Activated CD4-positive, alpha-beta T cell treated with anti-CD3 and anti-CD28 coated beads, Interleukin-10, Interleukin-2, amounts not matched to agents 100 ng/mL and 50 ng/mL, durations not matched to agents 16 hours and 8 hours (primary cell): ENCODE results near the gene YOD1.

Experiments used
- DNase-seq: peaks from one replicate; pipeline ENCODE4 v3.0.0-alpha.2; 2020

The YOD1 gene

DNA sequence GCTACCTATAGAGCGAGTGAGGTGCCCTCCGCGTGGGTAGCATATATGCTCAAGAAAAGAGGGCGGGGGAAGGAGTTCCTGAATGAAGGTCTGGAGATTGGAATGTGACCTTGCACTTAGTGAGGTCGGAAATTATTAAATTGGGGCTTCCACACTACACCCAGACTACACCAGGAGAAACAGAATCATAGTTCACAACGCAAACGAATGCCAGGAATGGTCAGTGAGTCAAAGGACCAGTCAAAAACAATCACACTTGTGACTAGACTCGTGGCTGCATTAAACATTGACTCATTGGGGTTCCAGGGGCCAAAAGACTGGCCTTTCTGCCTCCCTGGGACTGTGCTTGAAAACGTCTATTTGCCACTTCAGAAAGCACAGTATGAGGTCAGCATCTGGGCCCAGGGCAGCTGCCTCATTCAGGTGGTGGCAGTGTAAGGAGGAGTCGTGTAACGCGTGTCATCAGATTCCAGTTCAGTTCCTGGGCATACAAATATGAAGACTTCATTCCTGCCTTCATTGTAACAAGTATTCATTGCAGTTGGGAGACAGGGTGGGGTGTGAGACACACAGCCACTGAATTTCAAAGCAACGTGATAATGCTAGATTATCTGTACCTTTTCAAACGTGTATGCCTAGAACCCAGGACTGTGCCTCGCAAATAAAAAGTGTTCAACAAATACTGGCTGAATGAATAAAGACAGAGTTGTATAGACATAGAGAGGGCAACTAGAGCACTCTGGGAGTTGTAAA is at the start of gene YOD1:
Gene YOD1, minus strand, starts transcription at position 18 of the 753 bp plus-strand sequence. CDS start 178 bp downstream, outside the sequence.
- DNase-seq = no peak

DNA sequence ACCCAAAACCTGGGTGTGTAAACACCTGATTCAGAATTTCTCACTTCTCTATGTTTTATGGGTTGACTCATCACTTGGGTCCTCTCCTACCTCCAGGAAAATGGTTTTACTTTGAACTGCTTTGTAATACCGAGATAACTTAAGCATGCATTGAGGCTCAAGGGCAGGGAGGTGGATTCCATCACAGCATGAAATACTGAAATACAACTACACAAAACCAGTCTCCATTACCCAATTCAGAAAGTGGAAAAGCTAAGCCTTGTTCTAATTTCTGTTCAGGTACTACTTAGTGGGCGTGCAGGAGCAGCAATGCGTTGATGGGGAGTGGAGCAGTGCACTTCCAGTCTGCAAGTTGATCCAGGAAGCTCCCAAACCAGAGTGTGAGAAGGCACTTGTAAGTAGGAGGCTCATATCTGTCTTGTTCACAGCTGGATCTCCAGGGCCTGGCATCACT is 46.9 kb upstream of the YOD1 start:
- peak; percentile 90 for DNase-seq

DNA sequence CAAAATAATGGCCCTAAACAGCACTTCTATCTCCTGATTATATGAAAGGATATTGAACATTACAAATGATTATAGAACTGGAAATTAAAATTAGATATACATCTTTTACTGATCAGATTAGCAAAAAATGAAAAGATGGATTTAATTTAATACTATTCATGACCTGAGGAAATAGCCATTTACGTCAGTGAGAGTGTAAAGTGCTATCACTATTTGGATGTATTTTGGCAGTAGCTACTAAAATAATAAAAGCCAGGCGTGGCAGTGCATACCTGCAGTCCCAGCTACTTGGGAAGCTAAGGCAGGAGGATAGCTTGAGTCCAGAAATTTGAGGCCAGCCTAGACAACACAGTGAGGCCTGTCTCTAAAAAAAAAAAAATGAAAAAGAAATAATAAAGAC is 42.9 kb upstream of the YOD1 start:
- DNase-seq = no peak

DNA sequence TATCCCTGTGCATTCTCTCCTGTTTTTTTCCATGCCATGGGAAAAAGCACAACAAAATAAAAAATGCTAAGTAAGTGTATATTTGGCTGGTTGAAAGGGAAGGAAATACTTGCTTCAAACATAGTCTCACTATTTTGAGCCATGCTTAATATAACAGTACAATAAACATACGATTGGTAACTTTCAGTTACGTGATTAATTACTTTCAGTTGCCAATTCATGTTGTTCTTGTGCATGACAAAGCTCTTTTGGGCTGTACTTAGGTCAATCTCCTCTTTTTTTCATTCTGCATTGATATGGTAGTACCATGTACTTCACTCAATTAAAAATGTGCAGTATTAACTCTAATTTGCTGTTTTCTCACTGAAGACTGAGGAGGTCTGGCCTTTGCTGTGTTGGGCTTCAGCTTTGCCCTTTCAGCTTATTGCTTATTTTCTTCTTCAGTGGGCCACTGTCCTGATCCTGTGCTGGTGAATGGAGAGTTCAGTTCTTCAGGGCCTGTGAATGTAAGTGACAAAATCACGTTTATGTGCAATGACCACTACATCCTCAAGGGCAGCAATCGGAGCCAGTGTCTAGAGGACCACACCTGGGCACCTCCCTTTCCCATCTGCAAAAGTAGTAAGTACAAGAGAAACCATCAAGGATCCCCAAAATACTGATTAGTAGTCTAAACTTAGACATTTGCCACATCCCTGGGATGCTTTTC is 40.3 kb upstream of the YOD1 start:
- DNase-seq = no peak

DNA sequence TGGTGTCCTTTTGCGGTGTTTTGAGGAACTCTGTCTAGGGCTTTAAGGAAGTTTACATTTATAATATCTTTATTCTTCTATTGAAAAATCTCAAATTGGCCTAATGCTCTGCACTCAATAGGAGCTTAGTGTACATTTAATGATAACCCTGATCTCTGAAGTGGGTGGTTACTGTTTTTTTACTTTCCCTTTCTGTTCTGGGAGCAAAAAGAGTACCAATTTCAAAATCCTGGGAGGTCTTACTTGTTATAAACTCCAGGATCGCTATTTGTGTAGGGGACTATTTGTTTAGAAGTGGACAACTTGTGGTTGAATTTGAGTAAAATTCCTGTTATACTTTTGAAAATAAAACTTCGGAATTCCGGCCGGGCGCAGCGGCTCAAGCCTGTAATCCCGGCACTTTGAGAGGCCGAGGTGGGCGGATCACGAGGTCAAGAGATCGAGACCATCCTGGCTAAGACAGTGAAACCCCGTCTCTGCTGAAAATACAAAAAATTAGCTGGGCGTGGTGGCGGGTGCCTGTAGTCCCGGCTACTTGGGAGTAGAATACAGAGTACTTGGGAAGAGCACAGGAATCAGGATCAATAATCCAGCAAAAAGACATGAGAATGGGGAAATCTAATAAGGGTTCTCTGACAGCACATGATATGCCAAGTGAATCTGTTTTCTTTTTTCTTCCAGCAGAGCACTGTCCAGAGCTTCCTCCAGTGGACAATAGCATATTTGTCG is 38.8 kb upstream of the YOD1 start:
- no peak for DNase-seq

DNA sequence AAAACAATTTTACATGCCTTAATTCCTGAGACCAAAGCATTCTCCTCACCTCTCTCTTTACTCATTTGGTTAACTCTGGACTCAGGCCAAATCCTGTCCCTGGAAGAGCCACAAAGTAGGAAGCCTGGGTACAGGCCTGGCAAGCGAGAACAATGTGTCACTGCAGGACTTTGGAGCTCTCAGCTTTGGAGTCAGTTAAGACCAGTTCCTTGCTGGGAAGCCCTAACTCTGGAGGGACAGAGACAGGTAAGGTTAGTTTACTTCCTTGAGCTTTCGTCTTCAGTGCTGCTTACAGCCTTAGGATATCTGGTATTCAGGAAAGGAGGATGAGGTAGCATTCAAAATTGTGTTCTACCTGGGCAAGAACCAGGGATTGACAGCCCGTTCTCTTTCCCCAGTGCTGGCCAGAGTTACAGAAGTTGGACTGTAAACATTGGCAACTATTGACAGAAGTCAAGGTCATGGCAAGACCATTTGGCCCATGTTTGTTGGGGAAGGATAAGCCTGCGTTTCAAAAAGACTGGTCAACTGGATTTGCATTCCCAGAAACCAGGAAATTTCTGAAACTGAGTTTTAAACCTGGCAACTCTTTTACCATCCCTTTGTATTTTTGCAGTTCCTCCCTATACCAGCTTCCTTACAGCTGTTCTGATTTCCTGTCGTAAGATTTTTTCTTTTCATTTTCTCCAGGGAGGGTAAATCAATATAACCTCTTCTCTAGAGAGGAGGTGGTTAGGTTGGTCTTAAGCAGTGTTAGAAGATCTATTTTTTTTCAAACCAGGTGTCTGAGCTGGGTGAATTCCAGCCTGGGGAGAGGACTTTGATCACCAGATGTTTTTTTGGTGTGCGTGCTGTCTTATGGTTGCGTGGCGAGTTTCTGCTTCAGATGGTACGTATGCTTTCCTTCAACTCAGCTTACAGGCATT is 38.0 kb upstream of the YOD1 start, which contains the start of gene C4BPB:
Gene C4BPB, plus strand, starts transcription at position 160 of the 926 bp plus-strand sequence. Its CDS starts 672 bp downstream, at position 832.
- DNase-seq = no peak

DNA sequence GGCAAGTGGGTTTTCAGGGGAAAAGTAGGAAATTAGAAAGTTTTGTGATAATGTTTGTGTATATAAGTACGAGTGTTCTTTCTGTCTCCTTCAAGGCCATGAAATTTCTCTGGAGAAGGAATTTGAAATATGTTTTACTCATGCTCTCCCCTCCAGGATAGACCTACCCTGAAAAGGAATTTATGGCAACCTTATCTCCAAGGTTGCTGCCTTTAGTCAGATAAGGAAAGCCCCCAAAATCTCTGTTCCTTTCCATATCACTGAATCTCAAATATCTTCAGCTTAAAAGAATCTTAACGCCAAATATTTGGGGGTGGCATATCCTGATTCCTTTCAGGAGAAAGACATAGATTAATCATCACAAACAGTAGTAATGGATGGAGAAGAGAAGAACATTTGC is 37.2 kb upstream of the YOD1 start:
- DNase-seq = no peak

DNA sequence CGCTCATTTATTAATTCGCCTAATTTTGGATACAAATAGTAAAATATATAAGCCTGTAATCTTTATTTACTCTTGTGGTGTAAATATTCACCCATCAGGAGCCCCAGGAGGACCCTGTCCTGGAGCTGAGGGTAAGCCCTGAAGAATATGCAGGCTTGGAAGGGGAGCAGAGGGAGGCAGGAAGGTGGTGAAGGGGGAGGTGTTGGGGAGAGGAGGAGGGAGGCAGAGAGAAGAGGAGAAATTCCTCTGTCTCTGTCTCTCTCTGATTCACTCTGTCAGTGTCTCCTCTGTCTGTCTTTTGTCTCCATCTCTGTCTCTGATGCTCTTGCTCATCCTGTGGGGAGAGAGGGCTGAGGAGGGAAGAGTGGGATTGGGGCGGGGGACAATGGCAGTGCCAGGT is 34.9 kb upstream of the YOD1 start:
- no peak for DNase-seq

DNA sequence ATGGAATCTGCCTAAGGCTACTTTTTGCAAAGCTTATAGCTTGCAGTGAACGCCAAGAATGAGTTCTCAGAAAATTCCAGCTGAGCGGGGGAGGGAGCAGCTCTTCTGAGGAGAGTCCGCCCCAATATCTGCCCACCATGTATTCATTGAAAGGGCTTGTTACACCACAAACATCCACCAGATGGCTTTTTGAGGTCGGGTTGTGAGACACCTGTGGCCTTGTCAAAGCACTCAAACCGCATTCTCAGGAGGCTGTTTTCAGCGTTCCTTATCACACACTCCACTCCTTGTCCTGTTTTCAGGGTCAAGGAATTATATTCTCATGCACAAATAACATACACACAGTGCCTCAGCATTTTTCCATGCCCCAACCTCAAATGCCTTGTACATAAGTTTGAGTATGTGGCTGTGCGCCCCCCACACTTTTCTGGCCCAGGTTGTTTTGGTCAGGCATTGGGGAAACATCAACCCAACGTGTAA is 33.7 kb upstream of the YOD1 start:
- DNase-seq = peak; percentile 73

DNA sequence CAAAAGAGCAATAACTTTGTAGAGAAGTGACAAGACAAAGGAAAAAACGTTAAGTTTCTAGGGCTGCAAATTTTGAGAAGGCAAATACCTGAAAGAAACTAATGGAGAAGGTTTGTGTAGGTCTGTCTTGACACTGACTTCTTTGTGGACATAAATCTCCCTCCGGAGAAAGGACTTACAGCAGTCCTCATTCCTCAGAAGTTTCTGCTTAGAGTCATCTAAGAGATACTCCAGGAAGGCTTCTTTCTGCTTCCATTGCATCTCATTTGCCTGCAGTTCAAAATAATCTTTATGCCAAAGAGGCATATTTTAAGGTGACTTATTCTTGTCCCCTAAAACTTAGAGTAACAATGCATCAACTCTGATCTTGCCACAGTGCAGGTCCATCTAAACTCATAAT is 33.2 kb upstream of the YOD1 start:
- DNase-seq = no peak

DNA sequence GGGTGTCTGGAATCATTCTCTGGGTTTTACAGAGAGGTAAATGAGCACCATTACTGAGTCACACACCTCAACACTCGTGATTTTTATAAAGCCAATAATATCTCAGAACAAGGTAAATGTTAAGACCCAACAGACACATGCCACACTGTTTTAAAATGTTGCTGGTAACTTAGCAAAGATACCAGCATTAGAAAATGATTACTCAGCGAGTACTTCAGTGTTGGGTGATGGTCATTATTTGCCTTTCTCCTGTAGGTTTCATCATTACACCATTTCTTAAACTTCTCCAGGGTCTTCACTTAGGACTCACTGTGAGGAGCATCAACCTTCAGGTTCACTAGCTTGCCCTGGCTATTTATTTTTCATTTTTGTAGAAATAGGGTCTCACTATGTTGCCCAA is 30.8 kb upstream of the YOD1 start:
- DNase-seq = no peak

DNA sequence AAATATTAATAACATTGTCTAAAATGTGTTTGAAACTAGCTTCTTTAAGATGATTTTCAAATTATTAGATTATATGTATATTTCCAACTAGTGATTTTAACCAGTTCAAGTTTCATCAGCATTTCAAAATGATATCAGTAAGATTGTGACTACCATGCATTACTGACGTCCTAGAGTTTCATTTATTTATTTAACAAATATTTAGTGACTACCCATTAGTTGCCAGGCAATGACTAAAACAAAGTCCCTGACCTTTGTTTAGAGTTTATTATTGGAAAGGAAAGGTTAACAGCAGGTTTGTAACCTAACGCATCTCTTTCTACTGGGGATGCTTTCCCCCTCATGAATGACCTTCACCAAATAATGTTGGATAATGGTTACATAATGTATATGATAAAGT is 30.1 kb upstream of the YOD1 start:
- DNase-seq = no peak

DNA sequence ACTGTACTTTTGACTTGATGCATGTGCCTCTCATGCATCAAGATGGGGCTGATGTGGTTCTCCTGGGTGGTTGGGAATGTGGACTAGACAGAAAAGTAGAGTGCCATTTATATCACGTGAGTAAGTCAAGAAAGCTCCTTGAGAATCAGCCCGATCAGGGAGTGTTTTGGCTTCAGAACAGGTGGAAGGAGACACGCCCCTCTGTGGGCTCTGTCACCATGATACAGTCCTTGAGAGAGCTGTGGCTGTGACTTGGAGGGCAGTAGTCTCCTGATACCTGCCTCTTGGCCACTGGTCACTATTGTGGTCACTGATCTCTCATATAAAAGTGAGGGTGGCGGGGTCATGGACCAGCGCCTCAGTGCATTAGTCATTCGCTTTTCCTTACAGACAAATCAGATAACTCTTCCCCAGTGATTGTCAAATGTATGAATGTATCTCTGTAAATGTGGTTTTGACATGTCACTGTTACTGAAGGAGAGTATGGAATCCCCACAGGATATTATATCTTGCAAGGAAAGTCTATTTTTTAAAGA is 28.8 kb upstream of the YOD1 start:
- no peak for DNase-seq

DNA sequence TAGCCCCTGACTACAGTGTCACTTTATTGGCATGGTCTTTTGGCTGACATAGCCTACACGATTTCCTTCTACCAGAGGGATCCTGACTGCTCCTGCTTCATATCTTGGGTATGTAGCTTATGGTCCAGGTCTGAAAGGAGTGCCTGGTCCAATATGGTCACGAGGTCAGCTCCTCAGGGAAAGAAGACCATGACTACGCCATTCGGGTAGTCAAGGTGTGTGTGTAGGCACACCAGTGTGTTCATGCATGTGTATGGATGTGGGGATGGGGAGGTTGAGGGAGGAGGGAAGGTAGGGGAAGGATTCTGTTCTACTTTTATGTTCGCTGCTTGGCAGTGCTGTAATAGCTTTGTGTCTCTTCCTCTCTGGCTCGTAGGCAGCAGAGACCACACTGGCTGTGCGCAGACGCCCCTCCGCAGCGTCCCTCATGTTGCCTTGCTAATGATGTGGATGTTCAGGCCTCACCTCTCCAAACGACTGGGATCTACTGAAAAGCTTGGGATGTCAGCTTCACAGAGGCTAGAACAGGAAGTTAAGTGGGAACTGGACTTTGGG is 27.6 kb upstream of the YOD1 start:
- DNase-seq = no peak

DNA sequence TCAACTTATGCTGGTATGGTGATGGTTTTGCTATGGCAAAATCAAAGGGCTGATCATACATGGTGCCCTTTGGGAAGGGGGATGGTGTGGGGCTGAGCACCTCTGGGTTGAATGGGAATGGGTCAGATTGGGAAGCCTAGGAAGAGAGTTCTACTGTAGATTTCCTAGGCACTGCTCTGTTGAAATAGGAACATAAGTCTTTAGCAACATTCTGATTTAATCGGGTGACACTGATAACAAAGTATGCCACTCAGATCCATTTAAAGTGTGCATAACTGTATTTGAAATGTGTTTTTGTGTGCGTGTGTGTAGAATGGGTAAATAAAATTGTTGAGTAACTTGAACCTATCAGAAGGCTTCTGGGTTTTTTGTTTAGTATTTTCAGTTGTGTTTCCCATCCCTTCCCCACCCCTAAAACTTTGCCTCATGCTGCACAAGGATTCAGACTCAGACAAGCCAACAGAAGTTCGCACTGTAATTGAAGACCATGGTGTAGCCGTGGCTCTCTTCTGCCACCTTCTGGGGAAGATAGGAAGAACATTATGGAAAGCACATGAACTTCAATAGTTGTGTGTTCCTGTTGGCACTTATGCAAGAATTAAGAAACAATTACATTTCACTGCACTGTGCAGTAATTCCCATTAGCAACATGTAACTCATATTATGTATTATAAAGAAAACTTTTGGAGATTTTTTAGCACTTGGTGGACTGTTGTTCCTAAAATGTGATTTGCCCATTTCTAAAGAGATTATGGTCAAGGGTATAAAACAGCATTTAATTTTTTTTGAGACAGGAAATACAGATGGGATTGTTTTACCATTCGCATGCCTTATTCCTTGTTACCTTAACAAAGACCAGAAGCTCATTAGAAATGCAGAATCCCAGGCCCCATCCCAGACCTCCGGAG is 26.7 kb upstream of the YOD1 start:
- DNase-seq = peak; percentile 76

DNA sequence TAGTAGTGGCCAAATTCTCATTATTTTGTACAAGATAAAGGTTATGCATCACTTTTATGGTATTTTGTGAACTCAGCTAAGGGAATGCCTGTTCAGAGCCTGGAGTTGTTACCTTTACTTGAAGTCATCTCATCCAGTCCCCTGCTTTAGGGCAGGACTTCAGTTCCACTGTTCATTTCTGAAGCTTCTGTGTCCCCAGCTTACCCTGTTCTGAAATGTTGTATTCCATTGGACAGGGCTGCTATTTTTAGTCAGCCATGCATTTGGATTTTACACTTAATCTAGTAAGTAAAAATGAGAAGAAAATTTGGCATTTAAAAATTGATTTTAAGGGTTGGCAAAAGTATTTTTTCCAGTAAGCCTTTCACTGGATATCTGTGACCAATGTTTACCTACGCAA is 26.0 kb upstream of the YOD1 start:
- DNase-seq = no peak

DNA sequence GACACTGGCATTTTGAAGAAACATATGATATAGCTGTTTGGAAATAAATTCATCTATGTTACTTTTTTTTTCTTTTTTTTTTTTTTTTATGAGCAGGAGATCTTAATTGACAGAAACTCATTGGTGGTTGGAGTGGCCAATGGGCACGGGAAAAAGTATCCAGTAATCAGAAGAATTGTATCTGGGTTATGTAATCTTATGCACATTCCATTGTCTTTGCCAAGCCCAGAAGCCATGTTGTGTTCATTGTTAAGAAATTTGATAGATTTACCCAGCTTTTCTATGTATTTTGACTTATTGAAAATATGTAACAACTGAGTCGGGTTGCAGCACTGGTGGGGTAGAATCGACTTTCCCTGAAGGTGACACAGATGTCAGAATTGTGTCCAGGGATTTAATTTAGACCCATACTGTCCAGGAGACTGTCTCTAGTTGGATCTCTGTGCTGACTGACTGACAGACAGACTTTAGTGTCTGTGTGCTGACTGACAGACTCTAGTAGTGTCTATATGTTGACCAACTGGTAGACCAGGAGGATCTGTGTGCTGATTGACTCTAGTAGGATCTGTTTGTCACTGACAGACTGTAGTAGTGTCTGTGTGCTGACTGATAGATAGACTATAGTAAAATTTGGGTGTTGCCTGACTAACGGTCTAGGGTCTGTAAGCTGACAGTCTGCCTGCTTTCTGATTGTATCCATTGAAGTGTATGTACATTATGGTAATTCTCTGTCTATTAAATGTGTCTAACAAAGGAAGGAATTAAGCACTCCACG is 25.4 kb upstream of the YOD1 start:
- DNase-seq = no peak

DNA sequence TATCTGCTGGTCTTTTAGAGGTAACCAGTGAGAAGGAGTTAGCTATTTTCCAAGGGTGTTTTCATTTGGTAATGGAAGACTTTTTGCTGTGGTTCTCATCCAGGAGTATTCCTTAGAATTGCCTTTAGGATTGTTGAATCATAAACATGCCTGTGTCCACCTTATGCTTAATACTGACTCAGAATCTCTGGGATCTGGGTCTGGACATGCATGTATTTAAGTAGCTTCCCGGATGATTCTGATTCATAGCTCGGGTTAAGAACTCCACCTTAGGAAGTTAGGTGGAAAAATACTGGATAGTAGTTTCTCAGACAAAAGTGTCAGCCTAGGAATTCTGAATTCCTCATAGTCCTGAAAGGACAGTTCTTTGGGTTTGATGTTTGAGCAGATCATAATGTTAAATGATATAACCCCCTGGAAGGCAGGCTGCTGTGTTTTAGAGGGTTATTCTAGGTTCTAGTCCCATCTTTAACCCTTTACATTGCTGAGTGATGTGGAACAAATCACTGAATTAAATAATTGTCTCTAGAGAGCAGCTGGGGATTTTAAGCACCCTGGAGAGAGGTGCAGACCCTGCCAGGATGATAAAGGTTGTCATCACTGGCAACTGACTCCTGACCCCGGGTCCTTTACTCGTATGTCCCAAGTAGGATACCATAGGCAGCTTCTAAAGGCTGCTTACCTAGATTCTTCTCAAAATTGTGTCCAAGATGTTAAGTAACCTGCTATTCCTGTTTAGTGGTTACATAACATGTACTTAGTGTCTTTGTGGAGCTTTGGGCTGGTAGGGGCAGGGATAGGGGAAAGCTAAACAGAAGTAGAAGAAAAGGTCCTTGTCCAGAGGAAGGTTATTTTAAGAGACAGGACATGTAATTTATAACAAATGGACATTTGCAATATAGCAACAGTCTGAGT is 23.2 kb upstream of the YOD1 start:
- no peak for DNase-seq

DNA sequence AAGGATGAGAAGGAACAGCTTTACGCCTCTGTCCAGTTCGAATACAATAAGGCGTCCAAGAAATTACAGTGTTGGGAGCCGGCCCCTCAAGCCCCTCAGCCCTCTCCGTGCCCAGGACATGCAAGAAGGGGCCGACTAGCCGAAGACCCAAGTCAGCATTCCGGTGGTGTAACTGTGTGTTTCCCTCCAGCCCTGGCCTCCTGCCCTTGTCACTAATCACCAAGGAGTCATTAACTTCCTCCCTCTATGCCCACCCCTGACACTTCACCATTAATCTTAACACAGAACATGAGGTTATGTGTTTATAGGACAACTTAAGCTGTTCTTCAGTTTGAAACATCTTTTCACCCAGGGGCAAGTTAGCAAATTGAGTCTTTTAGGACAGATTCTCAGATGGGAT is 21.2 kb upstream of the YOD1 start:
- no peak for DNase-seq
